GM18505 (cell line): Measurements from ENCODE around the gene ENTHD1.

ENCODE experiments used
- ATAC-seq: cut with Tn5 transposase; IDR thresholded peaks from one replicate; pipeline ENCODE4 v1.9.1; 2021; ENCODE audit not compliant: unreplicated experiment
- POLR2A ChIP-seq: IDR thresholded peaks from 4 replicates; pipeline ENCODE4 v1.6.1; 2011; ENCODE audit warnings: borderline replicate concordance; ENCODE audit not compliant: insufficient read depth, insufficient read length; ENCODE audit errors: extremely low read depth

Gene ENTHD1

GRCh38 chr22:39728236-39728860 lies 165.2 kb downstream of the ENTHD1 start:
- ATAC-seq, result no peak
- TF ChIP-seq POLR2A, result no peak

- ATAC-seq, result no peak
- TF ChIP-seq POLR2A, result no peak
Measured at GRCh38 chr22:39727541-39727940, 166.0 kb downstream of the ENTHD1 start.

- no peak for TF ChIP-seq POLR2A
- ATAC-seq, result no peak
Measured at GRCh38 chr22:39725351-39726035, 168.1 kb downstream of the ENTHD1 start.

GRCh38 chr22:39724857-39725256 lies 168.7 kb downstream of the ENTHD1 start:
- no peak for TF ChIP-seq POLR2A
- ATAC-seq, result no peak

GRCh38 chr22:39724390-39724789 lies 169.2 kb downstream of the ENTHD1 start:
- TF ChIP-seq POLR2A, result no peak
- no peak for ATAC-seq

GRCh38 chr22:39723899-39724351 lies 169.6 kb downstream of the ENTHD1 start:
- no peak for TF ChIP-seq POLR2A
- ATAC-seq, result no peak

GRCh38 chr22:39723463-39723862 lies 170.1 kb downstream of the ENTHD1 start:
- ATAC-seq, result no peak
- TF ChIP-seq POLR2A, result no peak

GRCh38 chr22:39722501-39722900 lies 171.1 kb downstream of the ENTHD1 start:
- TF ChIP-seq POLR2A, result no peak
- no peak for ATAC-seq

- ATAC-seq, result no peak
- TF ChIP-seq POLR2A, result no peak
Measured at GRCh38 chr22:39722032-39722325, 171.6 kb downstream of the ENTHD1 start.

- no peak for ATAC-seq
- no peak for TF ChIP-seq POLR2A
Measured at GRCh38 chr22:39721206-39722031, 172.1 kb downstream of the ENTHD1 start.

- ATAC-seq, result no peak
- no peak for TF ChIP-seq POLR2A
Measured at GRCh38 chr22:39719559-39720450, 173.8 kb downstream of the ENTHD1 start.

- ATAC-seq, result no peak
- TF ChIP-seq POLR2A, result no peak
Measured at GRCh38 chr22:39718921-39719475, 174.6 kb downstream of the ENTHD1 start.

- TF ChIP-seq POLR2A, result no peak
- no peak for ATAC-seq
Measured at GRCh38 chr22:39718206-39718605, 175.4 kb downstream of the ENTHD1 start.
